Measurements from ENCODE around the gene SPCS1.

DNA sequence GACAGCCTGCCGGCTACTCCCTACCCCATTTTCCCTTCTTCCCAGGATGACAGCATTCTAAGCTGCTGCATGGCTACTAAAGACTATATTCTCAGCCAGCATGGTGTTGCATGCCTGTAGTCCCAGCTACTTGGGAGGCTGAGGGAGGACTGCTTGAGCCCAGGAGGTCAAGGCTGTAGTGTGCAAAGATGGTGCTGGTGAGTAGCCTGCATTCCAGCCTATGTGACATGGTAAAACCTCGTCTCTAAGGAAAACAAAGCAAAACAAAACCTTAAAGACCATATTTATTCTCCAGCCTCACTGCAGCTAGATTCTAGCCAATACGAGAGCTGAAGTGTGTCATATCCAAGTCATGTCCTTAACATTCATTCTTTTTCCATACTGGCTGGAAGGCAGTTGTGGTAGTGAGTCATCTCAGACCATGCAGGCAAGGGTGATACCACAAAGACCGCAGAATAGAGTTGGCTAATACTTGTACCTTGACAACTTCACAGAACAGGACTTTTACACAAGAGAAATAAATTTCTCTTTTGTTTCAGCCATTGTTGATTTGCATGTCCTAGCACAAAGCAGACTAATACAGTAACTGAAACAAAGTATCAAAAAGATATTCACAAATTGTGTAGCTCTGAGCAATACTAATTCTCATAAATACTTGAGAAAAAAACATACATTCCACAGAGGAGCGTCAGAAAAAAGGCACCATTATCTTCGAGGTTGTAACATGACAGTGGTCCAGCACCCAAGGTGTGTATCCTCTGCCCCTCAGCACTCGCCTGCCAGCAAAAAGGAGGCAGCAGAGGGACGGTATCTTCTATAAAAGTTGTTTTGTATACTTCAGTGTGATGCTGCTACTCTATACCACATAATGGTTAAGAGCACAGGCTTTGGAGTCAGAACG lies 35.0 kb upstream of the SPCS1 start:
- TF ChIP-seq EZH2phosphoT487 (IDR thresholded peaks at IDR 0.05; ENCODE audit: borderline replicate concordance) (no peak), YY1 (IDR thresholded peaks at IDR 0.05; ENCODE audit: extremely low read depth, insufficient replicate concordance, low read depth, low read length) (no peak)
- TF ChIP-seq, protein P1, sequence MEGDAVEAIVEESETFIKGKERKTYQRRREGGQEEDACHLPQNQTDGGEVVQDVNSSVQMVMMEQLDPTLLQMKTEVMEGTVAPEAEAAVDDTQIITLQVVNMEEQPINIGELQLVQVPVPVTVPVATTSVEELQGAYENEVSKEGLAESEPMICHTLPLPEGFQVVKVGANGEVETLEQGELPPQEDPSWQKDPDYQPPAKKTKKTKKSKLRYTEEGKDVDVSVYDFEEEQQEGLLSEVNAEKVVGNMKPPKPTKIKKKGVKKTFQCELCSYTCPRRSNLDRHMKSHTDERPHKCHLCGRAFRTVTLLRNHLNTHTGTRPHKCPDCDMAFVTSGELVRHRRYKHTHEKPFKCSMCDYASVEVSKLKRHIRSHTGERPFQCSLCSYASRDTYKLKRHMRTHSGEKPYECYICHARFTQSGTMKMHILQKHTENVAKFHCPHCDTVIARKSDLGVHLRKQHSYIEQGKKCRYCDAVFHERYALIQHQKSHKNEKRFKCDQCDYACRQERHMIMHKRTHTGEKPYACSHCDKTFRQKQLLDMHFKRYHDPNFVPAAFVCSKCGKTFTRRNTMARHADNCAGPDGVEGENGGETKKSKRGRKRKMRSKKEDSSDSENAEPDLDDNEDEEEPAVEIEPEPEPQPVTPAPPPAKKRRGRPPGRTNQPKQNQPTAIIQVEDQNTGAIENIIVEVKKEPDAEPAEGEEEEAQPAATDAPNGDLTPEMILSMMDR (IDR thresholded peaks at IDR 0.05 in 2 of 3, conservative IDR thresholded peaks at IDR 0.05 in 1 of 3; ENCODE audit: borderline replicate concordance in 1 of 3, insufficient read depth in 1 of 3, low read depth in 2 of 3, low read length in 2 of 3), result no peak
